ENCODE measurements around the gene ABHD17A. TPM values are rescaled to one million over a fixed set of nuclear protein-coding genes. Genes with fewer than 3 reads are reported as not detected.

Gene ABHD17A
- total RNA-seq, 1 donor from 2014 or later: 20.2 TPM

- peaks cover 7% of the 10 kb centered on the region for H3K27me3 Mint-ChIP-seq (ENCODE audit: insufficient read depth, low read depth)
- Histone ChIP-seq H3K4me1 (no peaks in the 10 kb centered on the region), H3K4me2 (no peak overlapping the region), H3K9me3 (ENCODE audit: low read depth) (no peaks in the 10 kb centered on the region), H3K36me3 (no peaks in the 10 kb centered on the region), H3K79me2 (ENCODE audit: low read depth) (no peaks in the 10 kb centered on the region), H4K20me1 (ENCODE audit: low read depth) (no peaks in the 10 kb centered on the region), H3K9ac (no peak overlapping the region), H2AFZ (replicated peaks) (no peak overlapping the region), H3K27ac (no peak overlapping the region), H3K27me3 (peaks cover 2% of the 10 kb centered on the region), H3F3A (ENCODE audit: low read depth) (no peaks in the 10 kb centered on the region), H3K4me3 (no peak overlapping the region)
- DNase-seq (ENCODE audit: low spot score): no peak
- no peak for TF ChIP-seq CTCF (IDR thresholded peaks at IDR 0.05)
- no peak for TF ChIP-seq EZH2 (IDR thresholded peaks at IDR 0.05)
- TF ChIP-seq EZH2phosphoT487 (IDR thresholded peaks at IDR 0.05): no peak
- no peaks in the 10 kb centered on the region for H3K4me1 Mint-ChIP-seq
- no peaks in the 10 kb centered on the region for H3K9me3 Mint-ChIP-seq
- H3K27ac Mint-ChIP-seq: no peak overlapping the region
- H3K4me3 Mint-ChIP-seq: no peak overlapping the region
- H3K36me3 Mint-ChIP-seq: peaks cover 4% of the 10 kb centered on the region
Measured at GRCh38 chr19:1923319-1923718, 38.0 kb upstream of the ABHD17A start.

GRCh38 chr19:1922803-1923202 lies 37.5 kb upstream of the ABHD17A start:
- Histone ChIP-seq H3K9me3 (ENCODE audit: low read depth) (no peaks in the 10 kb centered on the region), H3K4me2 (no peak overlapping the region), H2AFZ (replicated peaks) (no peak overlapping the region), H3K27me3 (no peaks in the 10 kb centered on the region), H3F3A (ENCODE audit: low read depth) (no peaks in the 10 kb centered on the region), H4K20me1 (ENCODE audit: low read depth) (no peaks in the 10 kb centered on the region), H3K4me3 (no peak overlapping the region), H3K36me3 (no peaks in the 10 kb centered on the region), H3K27ac (no peak overlapping the region), H3K9ac (no peak overlapping the region), H3K4me1 (no peaks in the 10 kb centered on the region), H3K79me2 (ENCODE audit: low read depth) (no peaks in the 10 kb centered on the region)
- no peak for TF ChIP-seq EZH2 (IDR thresholded peaks at IDR 0.05)
- TF ChIP-seq CTCF (IDR thresholded peaks at IDR 0.05): no peak
- no peak for TF ChIP-seq EZH2phosphoT487 (IDR thresholded peaks at IDR 0.05)
- H3K4me1 Mint-ChIP-seq: no peaks in the 10 kb centered on the region
- H3K27me3 Mint-ChIP-seq (ENCODE audit: insufficient read depth, low read depth): peaks cover 7% of the 10 kb centered on the region
- H3K36me3 Mint-ChIP-seq: peaks cover 4% of the 10 kb centered on the region
- H3K9me3 Mint-ChIP-seq: no peaks in the 10 kb centered on the region
- no peak overlapping the region for H3K4me3 Mint-ChIP-seq
- no peak overlapping the region for H3K27ac Mint-ChIP-seq
- no peak for DNase-seq (ENCODE audit: low spot score)

GRCh38 chr19:1921825-1922224 lies 36.5 kb upstream of the ABHD17A start:
- Histone ChIP-seq H3K9me3 (ENCODE audit: low read depth) (no peaks in the 10 kb centered on the region), H3K79me2 (ENCODE audit: low read depth) (no peaks in the 10 kb centered on the region), H3K4me1 (no peaks in the 10 kb centered on the region), H3K27me3 (no peaks in the 10 kb centered on the region), H3K9ac (no peak overlapping the region), H3K27ac (no peak overlapping the region), H2AFZ (replicated peaks) (no peak overlapping the region), H4K20me1 (ENCODE audit: low read depth) (no peaks in the 10 kb centered on the region), H3K4me2 (no peak overlapping the region), H3K4me3 (no peak overlapping the region), H3F3A (ENCODE audit: low read depth) (no peaks in the 10 kb centered on the region), H3K36me3 (no peaks in the 10 kb centered on the region)
- peaks cover 5% of the 10 kb centered on the region for H3K27me3 Mint-ChIP-seq (ENCODE audit: insufficient read depth, low read depth)
- TF ChIP-seq CTCF (IDR thresholded peaks at IDR 0.05): no peak
- no peak for TF ChIP-seq EZH2phosphoT487 (IDR thresholded peaks at IDR 0.05)
- no peak for TF ChIP-seq EZH2 (IDR thresholded peaks at IDR 0.05)
- H3K36me3 Mint-ChIP-seq: peaks cover 8% of the 10 kb centered on the region
- no peaks in the 10 kb centered on the region for H3K9me3 Mint-ChIP-seq
- DNase-seq (ENCODE audit: low spot score): no peak
- no peak overlapping the region for H3K4me3 Mint-ChIP-seq
- H3K4me1 Mint-ChIP-seq: no peaks in the 10 kb centered on the region
- H3K27ac Mint-ChIP-seq: no peak overlapping the region

All from neural progenitor cell (in vitro differentiated cells).